ENCODE measurements around the gene CENPP. TPM values are rescaled to one million over a fixed set of nuclear protein-coding genes. Genes with fewer than 3 reads are reported as not detected.

Gene CENPP
- total RNA-seq, 1 experiment from 2014 or later, result 14.3 TPM

- Mint-ChIP-seq H3K27ac (no peak within 1 kb of the TSS), H3K4me1 (no peaks in the 10 kb centered on the region), H3K36me3 (no peaks in the 10 kb centered on the region), H3K9me3 (no peaks in the 10 kb centered on the region), H3K27me3 (ENCODE audit: low read depth) (no peaks in the 10 kb centered on the region), H3K4me3 (no peak within 1 kb of the TSS)
- TF ChIP-seq NR1H2 (CRISPR knock-in tag; IDR thresholded peaks at IDR 0.05) (no peak), GABPB1 (CRISPR knock-in tag; IDR thresholded peaks at IDR 0.05) (no peak), ARID4B (CRISPR knock-in tag; IDR thresholded peaks at IDR 0.05; ENCODE audit: borderline replicate concordance) (no peak), MXD4 (CRISPR knock-in tag; IDR thresholded peaks at IDR 0.05; ENCODE audit: borderline replicate concordance) (no peak), ZNF512 (CRISPR knock-in tag; IDR thresholded peaks at IDR 0.05; ENCODE audit: borderline replicate concordance) (no peak), FOXJ3 (CRISPR knock-in tag; IDR thresholded peaks at IDR 0.05; ENCODE audit: borderline replicate concordance) (no peak), ELF4 (CRISPR knock-in tag; IDR thresholded peaks at IDR 0.05; ENCODE audit: low read depth) (no peak), ZNF219 (CRISPR knock-in tag; IDR thresholded peaks at IDR 0.05; ENCODE audit: borderline replicate concordance) (no peak), HMGA2 (CRISPR knock-in tag; IDR thresholded peaks at IDR 0.05) (no peak), ZBTB21 (CRISPR knock-in tag; IDR thresholded peaks at IDR 0.05; ENCODE audit: borderline replicate concordance) (no peak), HMGXB4 (CRISPR knock-in tag; IDR thresholded peaks at IDR 0.05) (no peak), RELA (CRISPR knock-in tag; IDR thresholded peaks at IDR 0.05; ENCODE audit: borderline replicate concordance) (no peak), ETV6 (CRISPR knock-in tag; IDR thresholded peaks at IDR 0.05) (no peak), NFYB (CRISPR knock-in tag; conservative IDR thresholded peaks at IDR 0.05; ENCODE audit: low read depth) (no peak), ZNF263 (CRISPR knock-in tag; IDR thresholded peaks at IDR 0.05; ENCODE audit: low read depth) (no peak), ERG (CRISPR knock-in tag; IDR thresholded peaks at IDR 0.05) (no peak), TEAD4 (CRISPR knock-in tag; IDR thresholded peaks at IDR 0.05) (no peak)
- ChIA-PET POLR2A (no interaction called here), CTCF (no interaction called here)
- ATAC-seq, result no peak
- DNase-seq (ENCODE audit: low spot score), result no peak
Measured at GRCh38 chr9:92404042-92404836, 78.5 kb downstream of the CENPP start, which contains the start of gene OGN. OGN (minus strand) TSS chr9:92404578; CDS start chr9:92403407, 1,171 bp downstream.
